G401 (cell line): ENCODE measurements around the gene ZNF3. TPM values are rescaled to one million over a fixed set of nuclear protein-coding genes. Genes with fewer than 3 reads are reported as not detected.
A peak's percentile ranks its signal among the peaks of the same experiment; 100 is the strongest.

Experiments used
- DNase-seq: peaks from one replicate; pipeline ENCODE4 v3.0.0-alpha.2; 2015; ENCODE audit warnings: low spot score
- in situ Hi-C: cut with HindIII; loops from 2 replicates; pipeline ENCODE4 v1.10.0; 2016; ENCODE audit warnings: low sequenced_read_pairs, mixed read lengths
- total RNA-seq: library from RNA; depleted of rRNA; stranded (reverse); fragments of >200 nt; shearing (Covaris generic); gene quantifications from 2 replicates; pipeline ENCODE4 v1.2.3, GENCODE V29; 2014

ZNF3 gene
- total RNA-seq, 1 experiment from 2014 or later: 38.7 TPM

- in situ Hi-C loops: no loop called here
- no peak for DNase-seq
These were observed 15.9 kb downstream of the ZNF3 start for GRCh38 chr7:100065452-100066186.

GRCh38 chr7:100064162-100064561 lies 17.4 kb downstream of the ZNF3 start:
- DNase-seq: no peak
- in situ Hi-C loops: no loop called here

GRCh38 chr7:100063376-100063775 lies 18.1 kb downstream of the ZNF3 start:
- DNase-seq: no peak
- in situ Hi-C loops: no loop called here

DNA sequence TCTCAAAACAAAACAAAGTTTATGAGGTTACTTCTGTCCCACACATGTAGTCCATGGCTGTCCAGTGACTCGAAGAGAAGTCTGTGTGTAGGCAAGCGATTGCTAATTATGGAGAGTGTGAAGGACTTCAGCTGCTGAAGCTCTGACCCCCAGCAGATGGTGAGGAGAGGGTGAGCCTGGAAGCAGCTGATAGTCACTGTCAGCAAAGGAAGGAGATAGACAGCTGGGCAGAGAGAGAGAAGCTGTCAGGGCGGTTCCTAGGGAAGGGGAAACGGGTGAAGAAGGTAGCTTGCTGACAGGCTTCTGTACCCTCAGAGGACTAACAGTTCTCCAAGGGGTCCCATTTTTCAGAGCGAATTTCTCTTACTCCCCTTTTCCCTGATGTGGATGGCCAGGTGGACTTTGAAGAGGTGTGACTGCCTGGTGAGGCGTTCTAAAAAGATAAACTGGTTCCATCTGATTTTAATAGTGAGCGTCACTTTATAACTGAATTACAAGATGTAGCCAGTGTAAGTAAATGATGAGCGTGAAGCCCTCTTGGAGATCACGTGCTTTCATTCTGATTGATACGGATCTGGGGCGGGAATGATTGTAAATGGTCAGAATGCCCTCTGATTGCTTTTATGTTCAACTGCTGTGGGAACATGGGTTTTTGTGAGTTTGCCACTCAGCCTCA lies 19.9 kb downstream of the ZNF3 start:
- DNase-seq: no peak
- in situ Hi-C loops: no loop called here

- DNase-seq: no peak
- in situ Hi-C loops: no loop called here
These were observed 22.2 kb downstream of the ZNF3 start for GRCh38 chr7:100059251-100059739.

DNA sequence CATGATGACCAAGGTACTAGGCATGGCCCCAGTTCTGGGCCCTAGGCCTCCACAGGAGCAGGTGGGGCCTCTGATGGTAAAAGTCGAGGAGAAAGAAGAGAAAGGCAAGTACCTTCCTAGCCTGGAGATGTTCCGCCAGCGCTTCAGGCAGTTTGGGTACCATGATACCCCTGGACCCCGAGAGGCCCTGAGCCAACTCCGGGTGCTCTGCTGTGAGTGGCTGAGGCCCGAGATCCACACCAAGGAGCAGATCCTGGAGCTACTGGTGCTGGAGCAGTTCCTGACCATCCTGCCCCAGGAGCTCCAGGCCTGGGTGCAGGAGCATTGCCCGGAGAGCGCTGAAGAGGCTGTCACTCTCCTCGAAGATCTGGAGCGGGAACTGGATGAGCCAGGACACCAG lies 24.5 kb downstream of the ZNF3 start:
- DNase-seq: no peak
- in situ Hi-C loops: no loop called here

DNA sequence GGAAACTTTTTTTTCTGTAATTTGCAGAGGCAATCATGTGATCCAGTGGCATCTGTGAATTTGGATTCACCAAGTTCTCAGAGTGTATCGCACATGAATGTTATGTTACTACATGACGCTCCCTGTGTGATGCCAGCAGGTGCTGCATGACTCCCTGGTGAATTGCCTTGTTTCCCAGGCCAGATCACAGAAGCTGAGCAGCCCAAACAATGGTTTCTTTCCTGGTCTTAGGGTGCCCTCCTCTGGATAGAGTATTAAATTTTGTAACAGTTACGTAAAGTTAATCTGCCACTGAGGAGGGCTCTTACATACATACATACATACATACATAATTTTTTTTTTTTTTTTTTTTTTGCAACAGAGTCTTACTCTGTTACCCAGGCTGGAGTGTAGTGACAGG lies 28.3 kb downstream of the ZNF3 start:
- in situ Hi-C loops: no loop called here

GRCh38 chr7:100051611-100052010 lies 29.9 kb downstream of the ZNF3 start:
- no peak for DNase-seq
- in situ Hi-C loops: no loop called here

More for the DNA sequence above, 28.3 kb downstream of the ZNF3 start:
- peak; percentile 53 for DNase-seq

DNA sequence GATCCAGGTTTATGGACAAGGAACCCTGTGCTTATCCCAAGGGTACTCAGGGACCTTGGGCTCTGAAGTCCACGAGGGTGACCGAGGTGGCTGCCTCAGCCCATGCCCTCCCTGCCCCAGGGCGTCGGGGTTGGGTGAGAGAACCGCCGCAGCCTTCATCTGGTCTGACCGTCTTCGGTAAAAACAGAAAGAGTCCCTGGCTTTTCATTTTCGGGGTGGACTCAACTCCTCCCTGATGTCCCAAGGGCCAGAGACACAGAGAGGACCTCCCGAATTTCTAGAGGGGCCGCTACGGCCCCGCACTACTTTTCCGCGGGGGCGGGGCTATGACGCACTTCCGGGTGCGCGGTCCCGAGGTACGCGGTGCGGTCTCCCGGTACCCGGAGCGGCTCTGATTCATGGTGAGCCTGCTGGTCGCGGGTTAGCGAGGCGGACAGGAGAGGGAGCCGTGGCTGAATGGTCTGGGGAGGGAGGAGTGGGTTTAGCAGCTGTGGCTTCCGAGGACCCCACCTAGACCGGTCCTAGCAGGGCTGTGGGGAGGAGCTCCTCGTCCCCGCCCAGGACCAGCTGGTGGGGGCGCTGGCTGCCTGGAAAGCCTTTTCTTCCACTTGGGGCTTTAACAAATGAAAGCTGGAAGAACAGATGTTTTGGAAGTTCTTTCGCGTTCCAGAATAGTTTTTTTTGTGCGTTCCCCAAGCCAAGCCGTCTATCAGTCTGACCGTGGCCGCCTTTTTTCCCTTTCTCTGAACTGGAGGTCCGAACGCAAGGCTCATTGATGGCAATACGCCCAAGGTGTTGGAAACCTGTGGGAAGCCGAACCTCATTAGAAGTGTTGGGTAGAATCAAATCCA lies 31.9 kb downstream of the ZNF3 start, which contains the start of gene ZSCAN21:
Gene ZSCAN21 (plus strand): TSS at position 334 of the 851 bp plus-strand sequence. CDS start 7,233 bp downstream, outside the sequence.
- peak; percentile 90 for DNase-seq
- in situ Hi-C loops: no loop called here

DNA sequence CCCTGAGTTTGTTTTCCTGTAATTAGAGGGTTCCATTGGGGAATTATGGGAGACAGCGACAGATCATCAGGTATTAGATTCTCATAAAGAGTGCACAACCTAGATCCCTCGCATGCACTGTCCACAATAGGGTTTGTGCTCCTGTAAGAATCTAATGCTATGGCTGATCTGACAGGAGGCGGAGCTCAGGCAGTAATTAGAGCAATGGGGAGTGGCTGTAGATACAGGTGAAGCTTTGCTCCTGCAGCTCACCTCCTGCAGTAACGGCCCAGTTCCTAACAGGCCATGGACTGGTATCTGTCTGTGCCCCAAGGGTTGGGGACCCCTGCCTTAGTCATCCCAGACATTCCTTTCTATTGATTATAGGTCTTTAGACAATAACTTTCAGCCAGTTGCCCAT lies 32.8 kb downstream of the ZNF3 start:
- in situ Hi-C loops: no loop called here
- no peak for DNase-seq

DNA sequence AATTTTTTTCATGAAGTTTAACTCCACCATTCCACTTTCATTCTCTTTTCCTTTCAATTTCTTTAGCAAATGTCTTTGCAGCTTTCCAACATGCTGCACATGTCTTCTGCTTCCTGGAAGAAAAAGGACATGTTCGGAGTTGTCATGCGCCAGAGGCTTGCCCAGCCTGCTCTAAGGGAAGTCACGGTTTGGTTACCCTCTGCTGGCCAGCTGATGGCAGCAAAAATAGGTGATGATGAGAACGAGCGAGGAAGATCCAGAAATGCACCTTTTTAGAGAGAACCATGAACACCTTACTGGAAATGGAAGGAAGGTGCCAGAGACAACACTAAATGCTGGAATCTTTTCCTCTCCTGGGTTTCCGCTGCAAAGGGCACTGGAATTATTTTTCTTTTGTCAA lies 36.8 kb downstream of the ZNF3 start:
- DNase-seq: no peak
- in situ Hi-C loops: no loop called here

- in situ Hi-C loops: no loop called here
- no peak for DNase-seq
These were observed 40.9 kb downstream of the ZNF3 start for GRCh38 chr7:100040575-100040974.

DNA sequence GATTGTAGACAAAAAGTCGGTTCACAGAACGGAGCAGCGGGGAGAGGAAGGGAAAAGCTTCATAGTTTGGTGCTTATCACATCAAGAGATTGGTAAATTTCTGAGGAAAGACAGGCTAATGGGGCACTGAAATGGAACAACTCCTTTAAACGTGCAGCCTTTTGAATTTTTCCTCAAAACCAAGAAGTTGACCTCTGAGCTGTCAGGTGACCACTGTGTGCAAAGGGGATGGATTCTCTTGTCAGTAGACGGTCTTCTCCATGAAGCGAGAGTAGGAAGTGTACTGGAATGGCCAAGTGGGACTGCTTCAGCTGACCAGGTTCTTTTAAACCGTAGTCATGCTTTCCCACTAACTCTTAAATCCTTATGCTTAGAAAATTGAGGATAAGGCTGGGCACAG lies 43.2 kb downstream of the ZNF3 start:
- in situ Hi-C loops: no loop called here
- DNase-seq: no peak

- in situ Hi-C loops: no loop called here
- DNase-seq: no peak
These were observed 45.6 kb downstream of the ZNF3 start for GRCh38 chr7:100035876-100036275.

DNA sequence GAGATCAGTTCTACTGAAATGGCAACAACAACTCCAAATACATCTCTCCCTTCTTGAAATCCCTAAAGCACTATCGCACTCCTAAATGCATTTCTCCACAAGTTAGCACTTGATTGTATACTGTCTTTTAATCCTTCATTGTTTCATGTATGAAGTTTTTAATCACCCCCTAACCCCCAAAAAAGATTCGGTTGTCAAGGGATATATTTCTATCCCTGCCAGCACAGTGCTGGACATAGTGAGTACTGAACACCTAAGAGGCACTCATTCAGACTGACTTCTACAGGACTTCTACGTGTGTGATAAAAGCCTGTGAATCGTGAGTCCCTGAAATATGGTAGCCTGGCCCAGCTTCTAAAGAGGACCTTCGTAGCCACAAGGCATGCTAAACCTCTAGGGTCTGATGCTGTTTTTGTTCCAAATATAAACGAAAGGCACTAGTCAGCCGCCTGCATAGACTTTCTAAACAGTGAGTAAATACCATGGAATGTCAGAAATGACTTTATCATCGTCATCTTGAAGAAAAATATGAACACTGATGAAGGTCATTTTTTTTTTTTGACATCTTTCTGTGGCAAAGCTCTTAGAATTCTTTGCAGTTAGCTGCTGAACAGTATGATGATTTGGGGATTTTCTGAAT lies 46.5 kb downstream of the ZNF3 start:
- in situ Hi-C loops: no loop called here
- DNase-seq: no peak

GRCh38 chr7:100033526-100033925 lies 48.0 kb downstream of the ZNF3 start:
- in situ Hi-C loops: no loop called here

GRCh38 chr7:100029596-100029995 lies 51.9 kb downstream of the ZNF3 start:
- DNase-seq: no peak
- in situ Hi-C loops: no loop called here

More at GRCh38 chr7:100033526-100033925, 48.0 kb downstream of the ZNF3 start:
- no peak for DNase-seq

DNA sequence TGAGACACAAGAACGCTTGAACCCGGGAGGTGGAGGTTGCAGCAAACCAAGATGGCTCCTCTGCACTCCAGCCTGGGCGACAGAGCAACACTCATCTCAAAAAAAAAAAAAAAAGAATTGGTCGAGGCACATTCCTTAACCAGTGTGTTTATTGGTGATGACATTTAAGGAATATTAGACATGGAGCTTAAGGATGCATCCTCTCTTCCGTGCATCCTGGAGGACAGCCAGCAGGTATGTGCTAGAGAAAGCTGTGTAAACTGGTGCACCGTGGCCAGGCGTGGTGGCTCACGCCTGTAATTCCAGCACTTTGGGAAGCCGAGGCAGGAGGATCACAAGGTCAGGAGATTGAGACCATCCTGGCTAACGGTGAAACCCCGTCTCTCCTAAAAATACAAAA lies 54.3 kb downstream of the ZNF3 start:
- DNase-seq: no peak
- in situ Hi-C loops: no loop called here

GRCh38 chr7:100024020-100024619 lies 57.4 kb downstream of the ZNF3 start:
- no peak for DNase-seq
- in situ Hi-C loops: no loop called here
